Measurements from ENCODE around the gene DOHH.

DNA sequence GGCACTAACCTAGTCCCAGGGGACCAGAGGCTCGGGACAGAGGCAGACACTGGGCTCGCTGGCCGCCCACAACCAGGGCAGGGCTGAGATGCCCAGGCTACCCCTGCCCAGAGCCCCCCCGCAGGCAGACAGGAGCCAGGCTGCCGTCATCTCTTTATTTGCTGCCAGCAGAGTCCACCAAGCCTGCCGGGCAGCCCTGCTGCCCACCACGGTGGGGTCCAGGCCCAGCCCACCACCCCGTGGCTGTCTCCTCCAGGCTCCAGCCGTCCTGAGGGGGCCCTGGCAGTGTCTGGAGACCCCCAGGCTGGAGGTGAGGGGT lies 43.5 kb upstream of the DOHH start:
- TF ChIP-seq SRF (CRISPR knock-in tag; IDR thresholded peaks at IDR 0.05) (no peak), EZH2 (IDR thresholded peaks at IDR 0.05; ENCODE audit: borderline replicate concordance, low read depth, low read length) (no peak), ZC3H4 (CRISPR knock-in tag; IDR thresholded peaks at IDR 0.05; ENCODE audit: borderline replicate concordance) (no peak), NELFE (IDR thresholded peaks at IDR 0.05; ENCODE audit: insufficient read depth, insufficient read length) (no peak), BRCA1 (IDR thresholded peaks at IDR 0.05) (no peak), BRCA1 (CRISPR knock-in tag; IDR thresholded peaks at IDR 0.05) (no peak), CREB1 (IDR thresholded peaks at IDR 0.05) (no peak), CREB1 (CRISPR knock-in tag; IDR thresholded peaks at IDR 0.05) (no peak), SNIP1 (IDR thresholded peaks at IDR 0.05; ENCODE audit: low read depth) (no peak)
- TF ChIP-seq, protein P1, sequence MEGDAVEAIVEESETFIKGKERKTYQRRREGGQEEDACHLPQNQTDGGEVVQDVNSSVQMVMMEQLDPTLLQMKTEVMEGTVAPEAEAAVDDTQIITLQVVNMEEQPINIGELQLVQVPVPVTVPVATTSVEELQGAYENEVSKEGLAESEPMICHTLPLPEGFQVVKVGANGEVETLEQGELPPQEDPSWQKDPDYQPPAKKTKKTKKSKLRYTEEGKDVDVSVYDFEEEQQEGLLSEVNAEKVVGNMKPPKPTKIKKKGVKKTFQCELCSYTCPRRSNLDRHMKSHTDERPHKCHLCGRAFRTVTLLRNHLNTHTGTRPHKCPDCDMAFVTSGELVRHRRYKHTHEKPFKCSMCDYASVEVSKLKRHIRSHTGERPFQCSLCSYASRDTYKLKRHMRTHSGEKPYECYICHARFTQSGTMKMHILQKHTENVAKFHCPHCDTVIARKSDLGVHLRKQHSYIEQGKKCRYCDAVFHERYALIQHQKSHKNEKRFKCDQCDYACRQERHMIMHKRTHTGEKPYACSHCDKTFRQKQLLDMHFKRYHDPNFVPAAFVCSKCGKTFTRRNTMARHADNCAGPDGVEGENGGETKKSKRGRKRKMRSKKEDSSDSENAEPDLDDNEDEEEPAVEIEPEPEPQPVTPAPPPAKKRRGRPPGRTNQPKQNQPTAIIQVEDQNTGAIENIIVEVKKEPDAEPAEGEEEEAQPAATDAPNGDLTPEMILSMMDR (IDR thresholded peaks at IDR 0.05 in 2 of 3, conservative IDR thresholded peaks at IDR 0.05 in 1 of 3; ENCODE audit: insufficient read depth in 2 of 3, low read depth in 1 of 3, low read length in 3 of 3) = no peak
- TF ChIP-seq, protein P2, sequence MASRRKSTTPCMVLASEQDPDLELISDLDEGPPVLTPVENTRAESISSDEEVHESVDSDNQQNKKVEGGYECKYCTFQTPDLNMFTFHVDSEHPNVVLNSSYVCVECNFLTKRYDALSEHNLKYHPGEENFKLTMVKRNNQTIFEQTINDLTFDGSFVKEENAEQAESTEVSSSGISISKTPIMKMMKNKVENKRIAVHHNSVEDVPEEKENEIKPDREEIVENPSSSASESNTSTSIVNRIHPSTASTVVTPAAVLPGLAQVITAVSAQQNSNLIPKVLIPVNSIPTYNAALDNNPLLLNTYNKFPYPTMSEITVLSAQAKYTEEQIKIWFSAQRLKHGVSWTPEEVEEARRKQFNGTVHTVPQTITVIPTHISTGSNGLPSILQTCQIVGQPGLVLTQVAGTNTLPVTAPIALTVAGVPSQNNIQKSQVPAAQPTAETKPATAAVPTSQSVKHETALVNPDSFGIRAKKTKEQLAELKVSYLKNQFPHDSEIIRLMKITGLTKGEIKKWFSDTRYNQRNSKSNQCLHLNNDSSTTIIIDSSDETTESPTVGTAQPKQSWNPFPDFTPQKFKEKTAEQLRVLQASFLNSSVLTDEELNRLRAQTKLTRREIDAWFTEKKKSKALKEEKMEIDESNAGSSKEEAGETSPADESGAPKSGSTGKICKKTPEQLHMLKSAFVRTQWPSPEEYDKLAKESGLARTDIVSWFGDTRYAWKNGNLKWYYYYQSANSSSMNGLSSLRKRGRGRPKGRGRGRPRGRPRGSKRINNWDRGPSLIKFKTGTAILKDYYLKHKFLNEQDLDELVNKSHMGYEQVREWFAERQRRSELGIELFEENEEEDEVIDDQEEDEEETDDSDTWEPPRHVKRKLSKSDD (conservative IDR thresholded peaks at IDR 0.05; ENCODE audit: low read length) = no peak
